ENCODE results near the gene KCNJ6. TPM values are rescaled to one million over a fixed set of nuclear protein-coding genes. Genes with fewer than 3 reads are reported as not detected.
"Not testable (repeated sequence)": the region's sequence is repeated elsewhere in the genome, so short reads cannot be mapped to it uniquely, and the experiment has no call there.

Gene KCNJ6, protein sequence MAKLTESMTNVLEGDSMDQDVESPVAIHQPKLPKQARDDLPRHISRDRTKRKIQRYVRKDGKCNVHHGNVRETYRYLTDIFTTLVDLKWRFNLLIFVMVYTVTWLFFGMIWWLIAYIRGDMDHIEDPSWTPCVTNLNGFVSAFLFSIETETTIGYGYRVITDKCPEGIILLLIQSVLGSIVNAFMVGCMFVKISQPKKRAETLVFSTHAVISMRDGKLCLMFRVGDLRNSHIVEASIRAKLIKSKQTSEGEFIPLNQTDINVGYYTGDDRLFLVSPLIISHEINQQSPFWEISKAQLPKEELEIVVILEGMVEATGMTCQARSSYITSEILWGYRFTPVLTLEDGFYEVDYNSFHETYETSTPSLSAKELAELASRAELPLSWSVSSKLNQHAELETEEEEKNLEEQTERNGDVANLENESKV
- not detected in 2 replicates for total RNA-seq (2014; rRNA removed; shearing (Covaris generic))

DNA sequence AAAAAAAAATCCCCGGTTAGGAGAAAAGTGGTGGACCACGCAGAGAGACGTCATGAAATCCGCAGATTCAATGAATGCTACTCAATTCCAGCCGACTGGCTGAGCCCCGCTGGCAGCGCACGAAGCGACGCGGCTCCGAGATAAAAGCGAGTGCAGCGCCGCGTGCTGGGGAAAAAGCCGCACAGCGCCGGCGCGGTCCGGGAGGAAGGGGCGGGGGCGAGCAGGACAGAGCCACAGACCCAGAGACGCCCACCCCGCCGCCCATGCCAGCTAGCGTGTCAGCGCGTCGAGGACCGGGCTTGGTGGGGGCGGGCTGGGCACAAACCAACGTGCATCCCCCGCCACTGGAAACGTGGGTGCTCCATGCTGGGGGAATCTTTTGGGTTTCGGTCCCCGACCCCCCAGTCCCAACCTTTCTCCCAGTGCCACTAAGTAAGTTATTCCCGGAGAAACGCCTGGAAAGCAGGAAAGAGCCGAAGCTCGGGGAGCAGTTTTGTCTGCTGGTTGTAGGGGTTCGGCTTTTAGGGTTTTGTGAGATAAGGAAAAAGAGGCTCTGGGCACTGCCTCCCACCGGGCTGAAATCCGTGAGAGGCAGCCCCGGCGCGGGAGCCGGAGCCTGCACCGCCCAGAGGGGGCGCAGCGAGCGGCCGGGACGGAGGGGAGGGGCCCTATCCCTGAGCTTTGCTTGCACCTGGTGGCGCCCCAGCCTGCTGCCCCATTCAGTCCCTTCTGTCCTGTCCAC lies at the start of gene KCNJ6:
Gene KCNJ6 (minus strand): TSS at position 148 of the 742 bp plus-strand sequence. CDS start 75,775 bp downstream, outside the sequence.
- DNase-seq (ENCODE audit: low read depth): no peak

DNA sequence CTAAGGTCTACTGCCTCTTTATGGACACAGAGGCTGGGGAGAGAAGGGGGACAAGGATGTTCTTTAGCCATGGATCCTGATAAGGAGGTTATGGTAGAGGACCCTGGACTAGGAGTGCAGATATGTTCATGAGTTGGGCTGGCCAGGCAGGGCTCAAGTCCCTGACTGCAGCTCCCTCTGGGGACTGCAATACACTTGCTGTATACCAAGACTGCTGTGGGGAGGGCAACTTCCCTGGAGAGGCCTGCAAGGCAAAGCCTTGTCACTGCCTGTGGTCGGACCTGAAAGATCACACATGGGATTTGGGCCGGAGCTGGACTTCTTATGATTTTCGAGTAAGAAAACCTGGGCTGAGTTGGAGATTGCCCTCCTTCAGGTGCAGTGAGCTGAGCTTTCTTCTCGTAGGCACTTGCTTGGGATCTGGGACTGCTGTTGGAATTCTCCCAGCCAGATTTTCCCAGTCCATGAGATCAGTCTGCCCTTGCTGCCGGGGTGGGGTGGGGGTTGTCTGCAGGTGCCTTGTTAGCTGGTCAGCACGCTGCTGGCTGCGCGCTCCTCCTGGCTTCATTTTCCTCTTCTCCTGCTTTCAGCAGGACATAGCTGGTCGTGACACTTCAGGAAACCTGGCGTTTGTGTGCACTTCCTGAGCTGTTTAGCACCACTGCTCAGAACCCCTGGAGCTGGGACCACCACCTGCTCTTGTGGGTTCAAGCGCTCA lies 49.0 kb upstream of the KCNJ6 start:
- no peak for DNase-seq (ENCODE audit: low read depth)

DNA sequence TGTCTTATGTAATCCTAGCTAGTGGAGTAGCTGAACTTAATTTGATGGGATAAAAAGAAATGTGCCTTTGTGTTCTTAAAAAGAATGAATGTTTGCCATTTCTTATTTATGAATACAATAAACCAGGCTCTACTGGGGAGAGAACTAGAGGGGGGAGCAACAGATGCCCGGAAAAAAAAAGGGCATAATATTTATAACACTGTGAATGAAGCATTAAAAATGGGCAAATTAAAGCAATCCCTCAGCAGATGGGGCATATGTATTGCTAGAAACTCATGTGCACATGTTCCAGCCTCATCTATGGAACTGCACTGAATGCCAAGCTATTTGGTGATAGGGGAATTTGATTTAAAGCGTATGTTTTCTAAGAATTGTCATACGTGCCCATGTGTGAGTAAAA lies 42.3 kb upstream of the KCNJ6 start:
- DNase-seq (ENCODE audit: low read depth): no peak

DNA sequence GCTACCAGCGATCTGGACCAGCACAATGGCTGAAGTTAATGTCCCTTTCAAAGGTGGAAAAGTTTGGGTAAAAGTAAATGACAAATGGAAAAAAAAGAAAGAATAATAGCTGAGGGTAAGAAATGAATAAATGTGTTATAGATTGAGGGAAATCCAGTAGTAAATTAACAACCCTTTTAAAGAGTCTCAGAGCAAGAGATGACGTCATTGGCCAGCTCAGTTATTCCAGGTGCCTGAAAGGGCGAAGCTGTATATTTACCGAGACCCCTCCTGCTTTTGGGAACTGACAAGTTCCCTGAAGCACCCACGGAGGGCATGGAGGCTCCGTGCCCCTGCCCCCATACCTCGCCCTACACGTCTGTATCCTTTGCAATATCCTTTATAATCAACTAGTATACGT lies 40.5 kb upstream of the KCNJ6 start:
- no peak for DNase-seq (ENCODE audit: low read depth)

DNA sequence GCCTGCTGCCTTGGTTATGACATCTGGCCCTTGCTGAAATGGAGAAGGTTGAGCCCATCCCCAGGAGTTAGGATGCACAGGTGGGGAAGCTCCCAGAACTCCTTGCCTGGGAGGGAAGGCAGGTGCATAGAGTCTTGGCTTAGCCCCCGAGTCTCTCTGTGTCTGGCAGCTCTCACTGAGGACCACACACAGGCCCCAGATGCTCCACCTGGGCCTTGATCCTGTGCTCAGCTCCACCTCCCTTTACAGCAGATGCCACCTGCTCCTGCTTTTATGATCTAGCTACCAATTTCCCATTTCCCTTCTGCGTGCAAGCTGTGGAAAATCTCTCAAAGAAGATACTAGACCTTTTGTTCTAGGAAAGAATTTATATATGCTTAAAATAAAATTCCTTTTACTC lies 28.8 kb upstream of the KCNJ6 start:
- DNase-seq (ENCODE audit: low read depth): no peak

DNA sequence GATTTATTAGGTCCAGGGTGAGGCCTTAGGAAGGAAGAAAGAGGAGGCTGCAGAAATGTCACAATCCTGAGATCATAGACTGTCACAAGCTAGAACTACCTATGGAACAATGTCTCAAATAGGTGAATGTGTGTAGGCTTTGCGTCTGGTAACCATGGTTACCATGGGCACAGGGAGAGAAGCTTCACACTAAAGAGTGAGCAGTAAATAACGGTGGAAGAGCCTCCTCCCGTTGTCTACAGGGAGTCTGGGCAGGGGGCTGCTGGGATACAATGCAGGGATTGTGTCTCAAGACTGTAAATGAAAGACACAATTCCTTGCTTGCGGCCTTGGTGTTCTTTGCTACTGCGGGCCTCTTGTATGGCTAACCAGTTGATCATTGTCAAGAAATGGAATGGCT lies 28.2 kb upstream of the KCNJ6 start:
- DNase-seq (ENCODE audit: low read depth): no peak

DNA sequence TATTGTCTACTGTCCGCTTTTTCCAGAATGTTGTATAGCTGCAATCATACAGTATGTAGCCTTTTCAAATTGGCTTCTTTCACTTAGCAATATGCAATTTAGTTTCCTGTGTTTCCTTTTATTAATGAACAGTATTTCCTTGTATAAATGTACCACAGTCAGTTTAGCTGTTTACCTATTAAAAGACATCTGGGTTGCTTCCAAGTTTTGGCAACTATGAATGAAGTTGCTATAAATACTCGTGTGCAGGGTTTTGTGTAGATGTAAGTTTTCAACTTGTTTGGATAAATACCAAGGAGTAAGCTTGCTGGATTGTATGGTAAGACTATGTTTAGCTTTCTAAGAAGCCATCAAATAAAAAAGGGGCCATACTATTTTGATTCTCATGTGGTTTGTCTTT lies 24.4 kb upstream of the KCNJ6 start:
- no peak for DNase-seq (ENCODE audit: low read depth)

DNA sequence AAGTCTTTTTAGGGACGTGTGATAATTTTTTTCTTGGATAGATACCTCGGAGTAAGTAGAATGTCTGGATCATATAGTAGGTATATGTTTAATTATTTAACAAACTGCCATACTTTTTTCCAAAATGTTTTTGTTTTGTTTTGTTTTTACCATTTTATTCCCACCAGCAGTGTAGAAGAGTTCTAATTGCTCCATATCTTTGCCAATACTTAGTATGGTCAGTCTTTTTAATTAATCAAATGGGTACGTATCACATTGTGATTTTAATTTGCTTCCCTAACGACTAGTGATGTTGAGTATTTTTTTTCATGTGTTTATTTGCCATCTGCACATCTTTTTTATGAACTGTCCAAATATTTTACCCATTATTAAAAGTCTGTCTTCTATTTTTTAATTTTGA lies 23.6 kb upstream of the KCNJ6 start:
- DNase-seq (ENCODE audit: low read depth): no peak

DNA sequence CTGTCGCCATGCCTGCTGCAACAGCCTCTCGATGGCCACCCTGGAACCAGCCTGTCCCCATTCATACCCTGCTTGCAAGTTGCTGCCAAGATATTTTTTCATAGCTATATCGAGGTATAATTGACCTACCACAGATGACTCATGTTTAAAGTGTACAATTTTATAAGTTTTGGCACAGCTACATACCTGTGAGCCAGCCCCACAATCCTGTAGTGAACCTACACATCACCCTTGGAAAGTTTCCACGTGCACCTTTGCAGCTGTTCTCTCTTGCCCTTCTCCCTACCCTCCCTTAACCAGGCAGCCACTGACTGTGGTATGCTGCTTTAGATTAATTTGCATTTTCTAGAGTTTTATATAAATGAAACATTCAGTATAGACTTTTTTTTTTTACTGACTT lies 23.0 kb upstream of the KCNJ6 start:
- DNase-seq (ENCODE audit: low read depth): no peak

DNA sequence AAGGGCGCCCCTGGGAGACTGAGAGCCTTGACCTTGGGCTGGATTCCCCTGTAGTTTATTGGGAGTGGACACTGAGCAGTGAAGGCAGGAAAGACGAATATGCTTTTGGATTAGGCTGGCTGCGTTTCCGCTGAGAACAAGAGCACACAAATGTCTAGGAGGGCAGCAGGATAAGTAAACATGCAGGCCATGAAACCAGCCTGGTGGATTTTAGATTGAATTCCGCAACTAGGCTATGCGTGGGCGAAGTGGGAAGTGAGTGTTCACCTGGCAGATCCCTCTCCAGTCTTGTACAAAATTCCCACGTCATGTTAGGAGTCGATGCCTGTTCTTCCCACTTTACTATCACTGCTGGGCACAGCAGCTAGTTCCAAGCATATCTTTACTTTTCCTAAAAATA lies 21.4 kb upstream of the KCNJ6 start:
- DNase-seq (ENCODE audit: low read depth): no peak

DNA sequence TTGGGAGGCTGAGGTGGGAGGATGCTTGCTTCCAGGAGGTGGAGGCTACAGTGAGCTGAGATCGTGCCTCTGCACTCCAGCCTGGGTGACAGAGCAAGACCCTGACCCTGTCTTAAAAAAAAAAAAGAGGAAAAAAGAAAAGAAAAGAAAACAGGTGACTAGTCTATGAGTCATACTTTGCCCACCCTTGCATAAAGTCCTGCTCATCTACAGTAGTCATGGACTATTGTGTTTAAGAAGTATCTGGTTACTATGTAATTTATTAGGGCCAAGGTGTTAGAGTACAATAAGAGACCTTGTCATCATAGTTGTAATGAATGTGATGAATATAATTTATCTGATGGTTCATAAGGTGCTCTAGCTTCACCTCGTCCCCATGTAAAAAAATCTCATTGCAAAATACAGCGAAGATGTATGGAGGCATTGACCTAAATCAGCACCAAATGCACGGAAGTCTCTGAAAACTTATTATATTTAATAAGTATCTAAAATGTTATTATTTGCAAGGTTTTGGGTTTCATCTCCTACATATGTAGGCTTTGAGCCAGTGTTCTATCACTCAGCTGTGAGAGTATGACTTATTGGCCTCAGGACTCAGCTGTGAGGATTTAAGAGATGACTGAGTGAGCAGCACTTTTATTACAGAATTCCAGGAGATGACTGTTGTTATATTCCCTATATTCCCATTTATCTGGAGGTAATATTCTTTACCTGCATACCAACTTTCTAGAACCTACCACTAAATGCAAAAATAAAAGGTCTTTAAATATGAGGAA lies 19.9 kb upstream of the KCNJ6 start:
- DNase-seq (ENCODE audit: low read depth): no peak

DNA sequence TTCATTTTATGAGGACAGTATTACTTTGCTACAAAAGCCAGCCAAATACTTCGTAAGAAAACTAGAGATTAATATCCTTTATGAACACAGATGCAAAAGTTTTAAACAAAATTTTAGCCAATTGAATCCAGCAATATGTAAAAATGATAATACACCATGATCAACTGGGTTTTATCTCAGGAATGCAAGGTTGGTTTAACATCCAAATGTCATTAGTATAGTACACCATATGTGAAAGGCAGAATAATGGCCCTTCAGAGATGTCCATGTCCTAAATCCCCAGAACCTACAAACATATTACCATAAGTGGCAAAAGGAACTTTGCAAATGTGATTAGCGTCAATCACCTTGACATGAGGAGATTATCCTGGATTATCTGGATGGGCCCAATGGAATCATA lies 16.7 kb upstream of the KCNJ6 start:
- no peak for DNase-seq (ENCODE audit: low read depth)

DNA sequence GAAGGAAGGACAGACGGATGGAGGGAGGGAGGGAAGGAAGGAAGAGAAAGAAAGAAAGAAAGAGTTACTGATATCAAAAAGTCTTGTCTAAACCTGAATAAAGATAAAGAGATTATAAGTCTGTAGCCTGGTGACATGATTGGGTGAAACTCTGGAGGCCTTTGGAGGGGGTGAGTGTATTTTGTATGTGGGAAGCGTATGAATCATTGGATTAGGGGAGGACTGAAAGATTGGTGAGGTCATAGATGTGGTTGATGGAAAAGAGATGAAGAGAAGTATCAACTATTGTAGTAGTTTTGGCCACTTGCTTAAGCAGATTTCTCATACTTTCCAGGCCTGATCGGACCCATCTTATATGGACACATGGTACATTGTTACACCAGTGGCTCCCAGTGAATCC lies 11.5 kb upstream of the KCNJ6 start:
- DNase-seq (ENCODE audit: low read depth): no peak

DNA sequence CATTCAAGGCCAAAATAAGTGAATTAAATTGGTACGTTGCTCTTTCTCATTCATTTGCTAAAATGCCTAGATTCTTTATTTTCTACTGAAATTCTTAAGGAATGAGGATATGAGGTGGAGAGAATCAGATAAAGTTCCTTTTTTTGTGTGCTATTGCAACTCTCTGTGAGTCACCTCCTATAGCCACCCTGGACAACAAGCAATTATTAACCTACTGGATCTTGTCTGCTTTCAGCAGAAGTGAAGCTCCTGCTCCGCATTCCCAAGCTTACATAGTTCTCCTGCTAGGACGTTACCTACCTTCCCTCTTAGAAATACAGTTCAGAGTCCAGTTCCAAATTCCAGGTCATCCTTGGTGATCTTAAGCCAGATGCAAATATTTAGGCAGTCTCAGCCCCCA lies 4.8 kb upstream of the KCNJ6 start:
- no peak for DNase-seq (ENCODE audit: low read depth)

DNA sequence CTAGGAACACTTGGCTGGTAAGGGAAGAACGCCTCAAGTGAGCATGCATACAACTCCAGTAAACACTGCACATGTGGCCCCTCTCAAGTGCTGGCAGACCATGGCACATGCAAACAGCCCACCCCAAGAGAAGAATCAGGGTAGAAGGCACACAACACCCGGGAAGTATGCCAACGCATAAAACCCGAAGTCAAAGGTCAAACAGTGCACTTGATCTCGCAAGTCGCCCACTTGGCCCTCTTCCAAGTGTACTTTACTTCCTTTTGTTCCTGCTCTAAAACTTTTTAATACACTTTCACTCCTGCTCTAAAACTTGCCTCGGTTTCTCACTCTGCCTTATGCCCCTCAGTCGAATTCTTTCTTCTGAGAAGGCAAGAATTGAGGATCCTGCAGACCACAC lies 4.0 kb upstream of the KCNJ6 start:
- not testable (repeated sequence) for DNase-seq (ENCODE audit: low read depth)

DNA sequence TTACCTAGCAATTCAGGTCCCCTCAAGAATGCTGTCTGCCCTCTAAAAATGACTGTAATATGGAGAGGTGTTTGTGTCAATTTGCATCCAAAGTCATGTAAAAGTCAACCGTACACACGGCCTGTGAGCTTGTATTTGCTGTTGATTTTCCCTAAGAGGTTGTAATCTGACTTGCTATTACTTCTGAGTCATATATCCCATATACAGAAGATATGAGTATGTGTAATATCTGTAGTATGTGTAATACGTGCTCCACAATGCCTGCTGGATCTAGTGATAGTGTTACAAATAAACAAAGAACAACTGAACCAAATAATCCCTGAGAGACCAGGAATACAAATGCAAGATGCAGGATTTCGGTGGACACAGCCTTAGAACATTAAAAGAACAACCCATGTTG lies 1.4 kb upstream of the KCNJ6 start:
- DNase-seq (ENCODE audit: low read depth): no peak

DNA sequence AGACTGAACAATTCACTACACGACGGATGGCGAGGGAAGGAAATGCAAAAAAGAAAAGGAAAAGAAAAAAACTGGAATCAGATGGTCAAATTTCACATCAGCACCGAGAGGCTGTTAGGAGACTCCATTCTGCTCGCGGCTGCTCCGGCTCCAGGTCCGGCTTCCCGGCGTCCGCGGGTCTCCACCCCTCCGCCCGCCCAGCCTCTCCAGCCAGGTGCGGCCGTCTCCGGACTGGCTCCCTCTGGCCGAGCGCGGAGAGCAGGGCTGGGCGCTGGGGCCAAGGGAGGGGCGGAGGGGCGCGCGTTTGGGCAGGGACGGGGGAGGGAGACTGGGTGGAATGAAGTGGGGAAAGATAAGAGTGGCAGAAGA lies 332 bp downstream of the KCNJ6 start:
- no peak for DNase-seq (ENCODE audit: low read depth)

DNA sequence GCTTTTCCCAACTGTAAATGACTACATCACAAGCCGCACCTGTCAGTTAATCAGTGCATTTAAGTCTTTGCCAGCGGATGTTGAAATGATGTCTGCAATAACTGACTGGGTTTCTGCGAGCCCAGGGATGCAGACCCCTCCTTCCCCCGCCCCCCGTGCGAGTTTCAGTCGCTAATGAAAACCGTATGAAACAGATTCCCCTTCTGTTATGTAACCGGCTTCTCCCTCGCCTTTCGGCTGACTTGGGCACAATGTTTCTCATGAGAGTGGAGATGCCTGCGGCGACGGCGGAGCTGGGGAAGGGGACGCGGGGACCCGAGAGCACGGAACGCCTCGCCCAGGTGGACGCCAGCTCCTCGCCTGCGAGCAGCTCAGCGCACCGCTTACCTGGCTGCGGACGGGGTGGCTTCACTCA lies 753 bp downstream of the KCNJ6 start:
- no peak for DNase-seq (ENCODE audit: low read depth)

DNA sequence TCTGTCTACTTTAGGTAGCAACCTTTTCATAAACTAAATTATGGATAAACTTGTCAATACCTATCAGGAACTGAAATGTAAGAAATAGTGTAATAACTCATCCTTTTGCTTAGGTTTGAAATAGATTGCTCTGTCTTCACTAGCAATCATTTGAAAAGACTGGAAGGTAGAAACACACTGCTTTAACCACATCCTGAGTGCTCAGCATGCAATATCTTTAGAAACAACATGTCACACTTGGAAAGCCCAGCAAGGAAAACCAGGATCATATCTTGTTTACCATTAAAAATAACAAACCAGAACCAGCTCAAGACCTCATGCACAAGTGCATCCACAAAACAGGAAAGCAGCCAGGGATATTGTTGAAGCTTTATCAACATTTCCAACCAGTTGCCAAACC lies 3.6 kb downstream of the KCNJ6 start:
- no peak for DNase-seq (ENCODE audit: low read depth)

DNA sequence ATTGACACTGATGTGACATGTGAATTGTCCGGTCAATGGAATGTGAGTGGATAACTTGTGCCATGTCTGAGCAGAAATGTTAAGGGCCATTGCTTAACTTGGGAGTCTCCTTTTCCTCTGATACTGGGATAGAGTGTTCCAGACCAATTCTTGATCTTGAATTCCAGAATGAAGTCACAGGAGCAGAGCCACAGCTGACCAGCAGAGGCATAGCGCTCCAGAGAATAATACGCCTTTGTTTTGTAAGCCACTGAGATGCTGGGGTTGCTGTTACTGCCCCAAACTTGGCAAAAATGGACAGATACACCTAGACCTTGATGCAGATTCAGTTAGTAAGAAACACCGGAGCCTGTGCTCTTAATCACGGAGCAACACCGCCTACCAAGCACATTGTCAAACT lies 6.3 kb downstream of the KCNJ6 start:
- no peak for DNase-seq (ENCODE audit: low read depth)

DNA sequence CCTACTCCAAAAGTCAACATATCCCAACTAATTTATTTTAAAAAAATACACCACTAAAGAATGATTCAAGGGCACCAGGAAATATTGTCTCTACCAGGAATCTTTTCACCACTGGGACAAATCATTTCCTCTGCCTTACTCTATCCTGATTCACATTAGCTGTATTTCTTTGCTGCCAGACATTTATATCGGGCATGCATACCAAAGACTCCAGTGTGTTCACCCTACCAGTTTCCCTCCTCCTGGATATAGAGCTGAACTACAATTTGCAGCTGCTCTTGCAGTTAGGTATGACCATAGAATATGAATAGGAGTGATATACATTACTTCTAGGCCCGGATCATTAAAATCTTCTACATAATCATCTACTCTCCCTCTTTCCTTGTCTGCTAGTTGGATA lies 7.6 kb downstream of the KCNJ6 start:
- no peak for DNase-seq (ENCODE audit: low read depth)

DNA sequence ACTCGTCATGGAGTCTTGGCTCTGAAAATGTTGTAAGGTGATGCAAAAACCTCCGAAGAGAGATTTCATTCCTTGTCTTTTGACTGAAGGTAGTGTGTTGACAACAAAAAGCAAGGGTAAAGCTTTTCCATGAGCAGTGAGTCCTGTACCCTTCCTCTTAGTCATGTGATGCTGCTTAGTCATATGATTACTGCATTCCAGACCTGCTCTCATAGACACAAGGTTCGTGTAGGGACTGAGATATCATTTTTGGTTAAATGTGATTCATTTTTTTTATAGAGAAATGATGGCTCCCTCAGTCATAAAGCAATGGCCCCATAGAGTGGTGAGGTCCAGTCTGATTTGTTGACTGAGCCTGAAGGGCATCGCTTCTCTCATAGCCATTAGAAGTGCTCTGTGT lies 9.2 kb downstream of the KCNJ6 start:
- DNase-seq (ENCODE audit: low read depth): no peak

All from RPMI7951 (cell line).